Fibroblast of villous mesenchyme (primary cell): ENCODE measurements around the gene CEP120. TPM values are rescaled to one million over a fixed set of nuclear protein-coding genes. Genes with fewer than 3 reads are reported as not detected.
"Not testable (repeated sequence)": the region's sequence is repeated elsewhere in the genome, so short reads cannot be mapped to it uniquely, and the experiment has no call there.

Experiments used
- DNase-seq: peaks from one replicate; pipeline ENCODE4 v3.0.0-alpha.2; 2010; ENCODE audit warnings: low read depth
- H3K4me3 ChIP-seq: 2 replicates; pipeline ENCODE4 v1.5.1; 2011; ENCODE audit warnings: low read depth, mild to moderate bottlenecking, low read length
- CTCF ChIP-seq: IDR thresholded peaks from 2 replicates; pipeline ENCODE4 v1.5.1; 2012; ENCODE audit warnings: low read depth, mild to moderate bottlenecking, low read length; ENCODE audit not compliant: insufficient read depth
- total RNA-seq: library from RNA; depleted of rRNA; stranded (reverse); fragments of >200 nt; gene quantifications from 2 replicates; pipeline ENCODE4 v1.2.3, GENCODE V29; 2012

Gene CEP120
- total RNA-seq, result 17.1 and 24.2 TPM in 2 replicates

- DNase-seq, result peak; percentile 99
- peak within 1 kb of the TSS; percentile 81 for H3K4me3 ChIP-seq
- TF ChIP-seq CTCF, result peak; percentile 59
Observed at GRCh38 chr5:123423278-123424149, at the start of gene CEP120. CEP120 (minus strand) TSS chr5:123423403; CDS start chr5:123422998, 405 bp downstream.

GRCh38 chr5:123472150-123472924 is 49.1 kb upstream of the CEP120 start:
- DNase-seq, result no peak
- TF ChIP-seq CTCF, result no peak
- no peak overlapping the region for H3K4me3 ChIP-seq

GRCh38 chr5:123471385-123471784 is 48.2 kb upstream of the CEP120 start:
- no peak for TF ChIP-seq CTCF
- no peak overlapping the region for H3K4me3 ChIP-seq
- no peak for DNase-seq

- not testable (repeated sequence) for H3K4me3 ChIP-seq, DNase-seq
Observed at GRCh38 chr5:123466839-123467238, 43.6 kb upstream of the CEP120 start.

DNA sequence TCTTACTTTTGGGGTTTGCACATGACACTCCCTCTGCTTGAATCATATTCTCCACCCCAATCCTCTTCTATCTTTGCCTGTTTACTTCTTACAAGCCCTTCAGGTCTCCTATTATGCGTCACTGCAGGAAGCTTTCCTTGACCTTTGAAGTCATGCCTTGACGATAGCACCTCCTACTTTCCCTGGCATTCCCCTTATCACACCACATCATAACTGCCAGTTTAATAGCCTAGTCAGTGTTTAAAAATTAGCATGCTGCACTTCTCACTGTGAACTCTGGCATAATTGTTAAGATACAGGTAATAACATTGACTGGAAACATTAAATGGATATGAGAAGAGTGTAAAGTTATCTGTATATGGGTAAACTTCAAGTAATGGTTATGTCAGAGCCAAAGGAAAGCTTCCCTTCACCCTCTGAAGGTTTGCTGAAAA is 37.1 kb upstream of the CEP120 start:
- no peak for TF ChIP-seq CTCF
- no peak overlapping the region for H3K4me3 ChIP-seq
- DNase-seq, result peak; percentile 63

DNA sequence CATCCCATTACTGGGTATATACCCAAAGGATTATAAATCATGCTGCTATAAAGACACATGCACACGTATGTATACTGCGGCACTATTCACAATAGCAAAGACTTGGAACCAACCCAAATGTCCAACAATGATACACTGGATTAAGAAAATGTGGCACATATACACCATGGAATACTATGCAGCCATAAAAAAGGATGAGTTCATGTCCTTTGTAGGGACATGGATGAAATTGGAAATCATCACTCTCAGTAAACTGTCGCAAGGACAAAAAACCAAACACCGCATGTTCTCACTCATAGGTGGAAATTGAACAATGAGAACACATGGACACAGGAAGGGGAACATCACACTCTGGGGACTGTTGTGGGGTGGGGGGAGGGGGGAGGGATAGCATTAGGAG is 35.8 kb upstream of the CEP120 start:
- H3K4me3 ChIP-seq, DNase-seq: not testable (repeated sequence)

DNA sequence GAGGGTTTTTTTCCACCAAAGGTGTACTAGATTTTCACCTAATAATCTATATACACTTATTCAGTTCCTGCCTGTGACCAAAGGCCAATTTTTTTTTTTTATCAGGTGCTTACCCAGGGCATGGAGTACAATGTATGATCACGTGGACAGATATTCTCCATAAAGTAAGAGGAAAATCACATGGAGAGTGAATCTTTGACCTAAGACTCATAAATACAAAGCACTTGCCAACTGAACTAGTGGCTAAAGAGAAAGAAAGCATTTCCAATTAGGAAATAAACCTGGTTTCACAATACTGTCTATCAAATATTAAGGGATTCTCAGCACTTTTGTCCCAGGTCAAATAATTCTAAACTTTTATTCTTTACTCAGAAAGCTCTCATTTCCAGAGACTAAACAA is 33.0 kb upstream of the CEP120 start:
- no peak for TF ChIP-seq CTCF
- H3K4me3 ChIP-seq, result no peak overlapping the region
- no peak for DNase-seq
